Osteocyte (in vitro differentiated cells): ENCODE data around the gene PIGN. TPM values are rescaled to one million over a fixed set of nuclear protein-coding genes. Genes with fewer than 3 reads are reported as not detected.

Source experiments
- DNase-seq: peaks from one replicate; pipeline ENCODE4 v3.0.0; 2021; ENCODE audit warnings: mixed read lengths; ENCODE audit not compliant: unreplicated experiment; ENCODE audit errors: extremely low spot score
- H3K27ac Mint-ChIP-seq: one replicate; pipeline ENCODE4 v1.8.0; 2021; ENCODE audit warnings: mild to moderate bottlenecking, mixed read lengths; ENCODE audit not compliant: unreplicated experiment
- H3K27me3 Mint-ChIP-seq: one replicate; pipeline ENCODE4 v1.8.0; 2021; ENCODE audit warnings: mixed read lengths; ENCODE audit not compliant: unreplicated experiment
- H3K36me3 Mint-ChIP-seq: one replicate; pipeline ENCODE4 v1.8.0; 2021; ENCODE audit warnings: mixed read lengths; ENCODE audit not compliant: unreplicated experiment
- H3K4me1 Mint-ChIP-seq: one replicate; pipeline ENCODE4 v1.8.0; 2021; ENCODE audit warnings: mixed read lengths; ENCODE audit not compliant: unreplicated experiment
- H3K4me3 Mint-ChIP-seq: one replicate; pipeline ENCODE4 v1.8.0; 2021; ENCODE audit warnings: mild to moderate bottlenecking, moderate library complexity, mixed read lengths; ENCODE audit not compliant: unreplicated experiment
- H3K9me3 Mint-ChIP-seq: one replicate; pipeline ENCODE4 v1.8.0; 2021; ENCODE audit warnings: mixed read lengths; ENCODE audit not compliant: unreplicated experiment
- total RNA-seq: library from RNA; stranded (reverse); gene quantifications from 2 replicates; pipeline ENCODE4 v1.2.1, GENCODE V29; 2021
- TF ChIP-seq, protein P1 (sequence below): fragments of 200-600 bp; sonication (generic); IDR thresholded peaks from 2 replicates; pipeline ENCODE4 v1.5.0; 2021; ENCODE audit warnings: antibody characterized with exemption, mild to moderate bottlenecking, moderate library complexity

Gene PIGN
- total RNA-seq, 1 donor from 2014 or later = 39.2 TPM

DNA sequence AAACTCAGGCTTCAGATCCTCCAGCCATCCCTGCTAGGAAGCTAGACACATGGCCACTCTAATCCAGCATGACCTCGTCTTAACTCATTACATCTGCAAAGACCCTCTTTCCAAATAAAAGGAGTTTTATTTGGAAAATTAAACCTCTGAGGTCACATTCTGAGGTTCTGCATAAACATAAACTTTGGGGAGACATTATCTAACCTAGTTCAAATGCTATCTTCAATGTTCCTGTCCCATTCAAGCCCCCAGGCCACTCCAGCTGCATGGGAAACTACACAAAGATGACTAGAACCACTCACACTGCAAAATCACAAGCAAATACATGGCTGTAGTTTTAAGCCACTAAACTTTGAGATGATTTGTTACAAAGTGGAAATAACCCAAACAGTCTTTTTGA, 195.0 kb downstream of the PIGN start:
- Mint-ChIP-seq H3K27ac (peak overlapping the region; percentile 90), H3K36me3 (peaks cover 1% of the 10 kb centered on the region), H3K27me3 (no peaks in the 10 kb centered on the region), H3K4me3 (peak overlapping the region; percentile 10), H3K4me1 (peaks cover 73% of the 10 kb centered on the region), H3K9me3 (peaks cover 6% of the 10 kb centered on the region)
- TF ChIP-seq, protein P1, sequence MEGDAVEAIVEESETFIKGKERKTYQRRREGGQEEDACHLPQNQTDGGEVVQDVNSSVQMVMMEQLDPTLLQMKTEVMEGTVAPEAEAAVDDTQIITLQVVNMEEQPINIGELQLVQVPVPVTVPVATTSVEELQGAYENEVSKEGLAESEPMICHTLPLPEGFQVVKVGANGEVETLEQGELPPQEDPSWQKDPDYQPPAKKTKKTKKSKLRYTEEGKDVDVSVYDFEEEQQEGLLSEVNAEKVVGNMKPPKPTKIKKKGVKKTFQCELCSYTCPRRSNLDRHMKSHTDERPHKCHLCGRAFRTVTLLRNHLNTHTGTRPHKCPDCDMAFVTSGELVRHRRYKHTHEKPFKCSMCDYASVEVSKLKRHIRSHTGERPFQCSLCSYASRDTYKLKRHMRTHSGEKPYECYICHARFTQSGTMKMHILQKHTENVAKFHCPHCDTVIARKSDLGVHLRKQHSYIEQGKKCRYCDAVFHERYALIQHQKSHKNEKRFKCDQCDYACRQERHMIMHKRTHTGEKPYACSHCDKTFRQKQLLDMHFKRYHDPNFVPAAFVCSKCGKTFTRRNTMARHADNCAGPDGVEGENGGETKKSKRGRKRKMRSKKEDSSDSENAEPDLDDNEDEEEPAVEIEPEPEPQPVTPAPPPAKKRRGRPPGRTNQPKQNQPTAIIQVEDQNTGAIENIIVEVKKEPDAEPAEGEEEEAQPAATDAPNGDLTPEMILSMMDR = no peak
- DNase-seq = no peak

DNA sequence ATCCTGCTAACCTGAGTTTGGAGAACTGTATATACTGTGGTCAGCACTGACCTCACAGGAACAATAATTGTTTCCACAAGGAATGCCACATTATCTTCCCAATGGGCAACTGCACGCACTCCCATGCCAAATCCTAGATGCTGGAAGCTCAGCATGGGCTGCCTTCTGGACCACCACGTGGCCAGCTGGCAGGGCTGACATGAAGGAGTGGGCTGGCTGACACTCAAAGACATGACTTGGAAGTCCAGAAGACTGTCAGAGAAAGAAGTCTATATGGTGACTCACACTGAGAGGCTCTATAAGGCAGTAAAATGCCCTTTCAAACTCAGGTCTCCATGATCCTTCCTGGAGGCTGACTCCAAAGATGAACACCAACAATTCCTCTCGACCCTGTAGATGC, 195.7 kb downstream of the PIGN start:
- peaks cover 6% of the 10 kb centered on the region for H3K9me3 Mint-ChIP-seq
- peaks cover 71% of the 10 kb centered on the region for H3K4me1 Mint-ChIP-seq
- TF ChIP-seq, protein P1 = no peak
- H3K4me3 Mint-ChIP-seq = no peak overlapping the region
- no peaks in the 10 kb centered on the region for H3K27me3 Mint-ChIP-seq
- peak overlapping the region; percentile 90 for H3K27ac Mint-ChIP-seq
- no peak for DNase-seq
- peaks cover 1% of the 10 kb centered on the region for H3K36me3 Mint-ChIP-seq

Other genes starting within 250 kb of the PIGN start
- 22.0 and 22.7 TPM in 2 replicates for gene RELCH, start 199 bp upstream of the PIGN start, total RNA-seq
- 0.19 TPM in 1 of 2 replicates, not detected in the other for gene TNFRSF11A, start 138.3 kb upstream of the PIGN start, total RNA-seq